M059J (cell line): ENCODE data around the gene ABCA13. TPM values are rescaled to one million over a fixed set of nuclear protein-coding genes. Genes with fewer than 3 reads are reported as not detected.

Source experiments
- DNase-seq: peaks from one replicate; pipeline ENCODE4 v3.0.0-alpha.2; 2012; ENCODE audit warnings: low read depth
- total RNA-seq: library from RNA; depleted of rRNA; stranded (reverse); fragments of >200 nt; shearing (Covaris generic); gene quantifications from 2 replicates; pipeline ENCODE4 v1.2.3, GENCODE V29; 2014

Gene ABCA13
- total RNA-seq, 1 experiment from 2014 or later = 0.07 TPM

DNA sequence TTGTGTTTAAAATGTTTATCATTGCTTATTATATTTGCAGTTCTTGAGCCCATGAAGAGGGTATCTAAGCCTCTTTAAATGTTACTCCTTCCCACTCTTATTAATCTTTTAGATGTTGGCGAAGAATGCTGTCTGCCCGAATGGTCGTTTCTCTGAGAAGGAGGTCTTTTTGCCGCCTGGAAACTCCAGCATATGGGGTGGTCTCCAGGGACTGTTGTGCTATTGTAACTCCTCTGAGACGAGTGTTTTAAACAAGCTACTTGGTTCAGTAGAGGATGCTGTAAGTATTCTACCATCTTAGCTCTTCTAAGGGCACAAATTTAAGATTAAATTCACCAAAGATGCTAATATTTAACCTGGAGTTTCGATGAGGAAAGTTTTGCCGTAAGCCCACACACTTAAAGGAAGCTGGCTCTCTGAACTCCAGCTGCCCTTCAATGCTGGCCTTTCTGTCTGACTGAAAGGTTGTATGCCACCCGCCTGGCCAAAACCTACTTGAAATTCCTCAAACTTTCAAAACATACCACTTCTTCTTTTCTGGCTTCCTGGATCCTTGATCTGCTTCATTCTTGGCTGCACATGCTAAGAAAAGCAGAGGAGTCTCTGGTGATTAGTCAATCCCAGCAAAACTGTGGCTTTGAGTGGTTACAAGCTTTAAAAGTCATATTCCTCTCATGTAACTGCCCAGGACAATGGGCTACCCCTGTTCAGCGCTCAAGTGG is 74.7 kb downstream of the ABCA13 start:
- peak; percentile 37 for DNase-seq

DNA sequence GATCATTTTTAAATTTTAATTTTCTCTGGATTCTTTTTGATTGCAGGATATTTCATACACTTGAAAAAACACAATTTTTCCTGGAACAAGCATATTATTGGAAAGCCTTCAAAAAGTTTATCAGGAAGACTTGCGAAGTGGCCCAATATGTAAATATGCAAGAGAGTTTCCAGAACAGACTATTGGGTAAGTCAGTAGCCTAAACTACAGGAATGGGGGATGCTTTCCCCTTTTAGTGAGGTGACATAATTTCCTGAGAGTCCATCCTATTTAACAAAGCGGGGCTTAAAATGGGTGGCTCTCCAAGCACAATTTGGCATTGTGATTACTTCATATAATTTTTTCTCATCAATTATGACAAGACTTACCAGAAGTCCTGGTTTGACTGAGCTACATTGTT is 77.9 kb downstream of the ABCA13 start:
- no peak for DNase-seq

DNA sequence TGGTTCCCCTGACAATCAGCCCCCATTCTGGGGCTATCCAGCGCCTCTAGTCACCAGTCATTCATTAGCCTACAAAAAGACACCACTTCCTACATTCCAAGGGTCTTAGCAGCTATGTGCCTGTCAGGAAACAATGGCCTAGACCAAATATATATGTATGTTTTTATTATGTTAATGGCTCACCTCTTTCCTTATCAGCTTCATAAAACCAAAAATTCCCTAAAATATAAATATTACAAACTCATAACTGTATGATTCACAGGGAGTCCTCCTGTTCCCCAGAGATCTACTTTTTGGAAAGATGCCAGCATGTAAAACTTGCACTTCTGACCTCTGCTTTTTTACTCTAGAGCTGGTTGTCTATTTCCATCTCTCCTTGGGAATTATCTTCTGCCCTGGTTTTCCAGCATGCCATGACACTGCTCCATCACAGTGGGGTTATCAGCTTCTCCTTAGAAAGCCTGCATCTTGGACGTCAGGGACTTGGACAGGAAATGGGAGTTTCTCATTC is 79.2 kb downstream of the ABCA13 start:
- DNase-seq = peak; percentile 81

DNA sequence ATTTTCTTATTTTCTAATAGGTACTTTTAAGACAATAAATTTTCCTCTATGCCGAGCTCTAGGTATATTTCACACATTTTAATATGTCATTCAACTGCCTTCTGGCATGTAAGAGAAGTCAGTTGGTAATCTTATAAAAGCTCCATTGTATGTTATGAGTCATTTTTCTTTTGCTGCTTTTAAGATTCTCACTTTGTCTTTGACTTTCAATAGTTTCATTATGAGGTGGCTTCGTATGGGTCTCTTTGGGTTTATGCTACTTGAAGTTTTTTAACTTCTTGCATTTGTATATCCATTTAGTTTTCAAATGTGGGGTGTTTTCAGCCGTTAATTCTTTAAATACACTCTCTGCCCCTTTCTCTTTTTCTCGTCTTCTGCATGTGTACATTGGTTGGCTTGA is 80.5 kb downstream of the ABCA13 start:
- peak; percentile 65 for DNase-seq

DNA sequence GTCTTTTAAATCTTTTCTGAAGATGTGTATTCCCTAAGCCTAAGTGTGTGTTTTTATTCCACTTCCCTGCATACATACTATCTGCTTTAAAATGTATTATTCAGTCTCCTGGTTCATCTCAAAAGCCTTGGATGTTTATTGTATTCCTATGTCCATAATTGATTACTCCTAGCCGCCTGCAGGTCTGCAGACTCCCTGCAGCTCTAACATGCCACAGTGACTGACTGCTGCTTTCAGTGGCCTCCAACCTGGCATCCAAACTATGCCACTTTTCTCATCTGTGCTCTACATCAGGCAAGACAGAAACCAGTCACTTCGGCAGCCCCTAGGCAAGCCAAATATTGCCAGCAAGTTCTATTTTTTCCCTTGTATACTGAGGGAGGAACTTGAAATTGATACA is 81.7 kb downstream of the ABCA13 start:
- no peak for DNase-seq

DNA sequence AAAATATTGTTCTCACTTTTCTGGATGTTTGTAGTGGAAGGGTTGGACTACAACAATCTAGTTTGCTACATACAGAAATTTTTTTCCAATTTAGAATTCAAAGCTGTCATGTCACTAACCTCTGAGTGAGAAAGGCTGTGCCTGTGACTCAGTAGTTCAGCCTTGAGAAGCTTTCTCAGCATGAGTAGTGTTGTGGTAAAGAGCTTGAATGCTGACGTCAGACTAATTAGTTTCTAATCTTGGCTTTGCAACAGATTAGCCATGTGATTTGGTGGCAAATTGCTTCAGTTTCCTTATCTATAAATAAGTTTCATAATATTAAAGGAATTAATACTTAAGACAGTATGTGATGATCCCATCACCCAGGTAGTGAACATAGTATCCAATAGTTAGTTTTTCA is 83.8 kb downstream of the ABCA13 start:
- DNase-seq = peak; percentile 78

DNA sequence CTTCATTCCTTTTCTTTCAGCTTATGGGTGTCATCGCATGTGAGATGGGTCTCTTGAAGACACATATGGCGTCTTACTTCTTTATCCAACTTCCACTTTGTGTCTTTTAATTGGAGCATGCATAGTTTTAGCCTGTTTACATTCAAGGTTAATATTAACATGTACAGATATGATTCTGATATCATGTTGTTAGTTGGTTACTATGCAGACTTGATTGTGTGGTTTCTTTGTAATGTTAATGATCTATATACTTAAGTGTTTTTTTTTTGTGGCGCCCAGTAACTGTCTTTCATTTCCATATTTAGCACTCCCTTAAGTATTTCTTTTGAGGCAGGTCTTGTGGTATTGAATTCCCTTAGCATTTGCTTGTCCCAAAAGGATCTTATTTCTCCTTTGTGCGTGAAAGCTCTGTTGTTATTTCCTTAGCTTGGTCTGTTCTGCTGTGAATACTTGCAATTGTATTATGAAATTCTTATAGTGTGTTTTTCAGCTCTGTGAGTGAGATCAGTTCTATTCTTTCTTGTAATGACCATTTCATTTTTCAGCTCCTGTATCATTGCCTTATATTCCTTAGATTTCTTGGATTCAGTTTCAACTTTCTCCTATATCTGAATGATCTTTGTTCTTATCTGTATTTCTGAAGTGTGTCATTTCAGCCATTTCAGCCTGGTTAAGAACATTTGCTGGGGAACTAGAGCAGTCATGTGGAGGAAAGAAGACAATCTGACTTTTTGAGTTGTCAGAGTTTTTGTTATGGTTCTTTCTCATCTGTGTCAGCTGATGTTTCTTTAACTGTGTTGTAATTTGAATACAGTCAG is 88.4 kb downstream of the ABCA13 start:
- no peak for DNase-seq

DNA sequence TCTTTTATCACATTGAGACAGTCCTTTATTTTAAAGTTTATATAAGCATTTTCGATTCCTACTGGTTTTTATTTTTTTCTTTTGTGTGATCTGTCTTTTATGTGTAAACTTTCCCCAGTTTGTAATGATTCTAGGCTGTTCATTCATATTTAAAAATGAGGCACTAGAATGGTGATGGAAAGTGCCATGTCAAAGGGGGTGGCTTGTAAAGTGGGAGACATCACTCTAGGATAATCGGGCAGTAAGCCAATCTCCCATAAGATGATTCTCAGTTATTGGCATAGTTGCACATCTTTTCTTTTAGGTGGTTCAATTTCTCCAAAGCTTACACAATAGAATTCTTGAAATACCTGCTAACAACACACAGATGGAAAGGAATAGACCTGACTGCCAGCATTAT is 90.4 kb downstream of the ABCA13 start:
- no peak for DNase-seq

DNA sequence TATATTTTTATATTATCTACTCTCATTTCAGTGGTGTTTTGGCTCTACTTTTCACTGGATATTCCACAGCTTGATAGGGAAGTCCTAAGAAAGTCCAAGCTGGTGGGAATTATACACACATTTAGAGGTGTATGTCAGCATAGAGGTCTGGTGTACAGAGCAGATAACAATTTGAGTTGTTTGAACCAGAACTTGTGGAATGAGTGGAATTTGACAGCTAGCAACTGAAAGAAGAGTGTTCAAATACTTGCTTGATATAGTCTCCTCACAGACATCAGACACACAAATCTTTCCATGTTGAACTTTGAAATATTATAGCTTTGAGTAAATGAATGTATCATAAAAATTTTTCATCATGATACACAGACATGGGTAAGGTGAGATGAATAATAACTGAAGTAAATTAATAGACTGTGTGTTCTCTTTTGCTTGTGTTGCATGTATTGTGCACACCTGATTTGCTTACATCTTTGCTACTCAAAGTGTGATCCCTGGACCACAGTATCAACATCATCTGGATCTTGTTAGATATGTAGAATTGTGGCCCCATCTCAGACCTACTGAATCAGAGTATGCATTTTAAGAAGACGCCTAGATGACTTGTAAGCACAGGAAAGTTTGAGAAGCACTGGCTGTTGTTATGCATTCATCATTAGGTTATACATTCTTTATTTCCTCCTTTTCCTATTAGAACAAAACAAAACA is 91.5 kb downstream of the ABCA13 start:
- DNase-seq = no peak

DNA sequence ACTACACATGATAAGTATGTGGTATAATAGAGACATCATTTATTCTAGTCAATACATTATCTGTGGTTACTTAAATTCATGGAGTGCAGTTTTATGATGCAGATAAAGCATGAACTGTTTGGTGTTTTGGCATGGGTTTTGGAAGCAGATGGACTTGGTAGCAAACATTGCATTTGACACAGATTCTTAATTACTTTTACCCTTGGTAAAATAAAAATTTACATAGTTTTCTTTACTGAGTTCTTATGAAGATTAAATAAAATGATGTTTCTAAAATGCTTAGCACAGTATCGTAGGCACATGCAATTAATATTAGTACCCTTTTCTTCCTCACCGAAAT is 92.0 kb downstream of the ABCA13 start:
- no peak for DNase-seq

DNA sequence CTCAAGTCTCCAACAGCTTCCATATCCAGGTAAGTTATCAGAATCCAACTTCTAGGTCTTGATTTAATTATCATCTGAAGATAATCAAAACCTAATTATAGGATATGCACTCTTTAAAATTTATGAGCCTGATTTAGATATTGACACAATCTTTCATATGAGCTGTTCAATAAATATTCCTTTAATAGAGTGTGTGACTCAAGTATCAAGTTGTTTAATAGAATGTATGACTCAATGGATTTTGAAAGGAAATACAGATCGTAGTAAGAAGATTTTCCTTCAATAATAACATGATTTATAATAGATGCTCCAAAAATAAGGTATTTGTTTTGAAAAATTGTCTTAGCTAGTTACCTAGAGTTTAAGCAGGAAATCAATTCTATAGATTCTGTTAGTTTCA is 97.8 kb downstream of the ABCA13 start:
- DNase-seq = no peak

DNA sequence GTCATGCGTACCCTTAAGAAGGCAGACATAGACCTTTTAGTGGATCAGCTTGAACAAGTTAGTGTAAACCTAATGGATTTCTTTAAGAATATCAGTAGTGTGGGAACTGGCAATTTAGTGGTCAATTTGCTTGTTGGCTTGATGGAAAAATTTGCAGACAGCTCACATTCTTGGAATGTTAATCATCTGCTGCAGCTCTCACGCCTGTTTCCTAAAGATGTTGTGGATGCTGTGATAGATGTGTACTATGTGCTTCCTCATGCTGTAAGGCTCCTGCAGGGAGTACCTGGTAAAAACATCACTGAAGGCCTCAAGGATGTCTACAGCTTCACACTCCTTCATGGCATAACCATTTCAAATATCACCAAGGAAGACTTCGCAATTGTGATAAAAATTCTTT is 103.4 kb downstream of the ABCA13 start:
- peak; percentile 69 for DNase-seq

DNA sequence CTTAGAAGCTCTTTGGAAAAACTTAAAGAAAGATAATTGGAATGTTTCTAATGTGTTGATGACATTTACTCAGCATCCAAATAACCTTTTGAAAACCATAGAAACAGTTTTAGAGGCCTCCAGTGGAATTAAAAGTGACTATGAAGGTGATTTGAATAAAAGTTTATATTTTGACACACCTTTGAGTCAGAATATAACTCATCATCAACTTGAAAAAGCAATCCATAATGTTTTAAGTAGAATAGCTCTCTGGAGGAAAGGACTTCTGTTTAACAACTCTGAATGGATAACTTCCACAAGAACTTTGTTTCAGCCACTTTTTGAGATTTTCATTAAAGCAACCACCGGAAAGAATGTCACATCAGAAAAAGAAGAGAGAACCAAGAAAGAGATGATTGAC is 108.2 kb downstream of the ABCA13 start:
- DNase-seq = no peak

DNA sequence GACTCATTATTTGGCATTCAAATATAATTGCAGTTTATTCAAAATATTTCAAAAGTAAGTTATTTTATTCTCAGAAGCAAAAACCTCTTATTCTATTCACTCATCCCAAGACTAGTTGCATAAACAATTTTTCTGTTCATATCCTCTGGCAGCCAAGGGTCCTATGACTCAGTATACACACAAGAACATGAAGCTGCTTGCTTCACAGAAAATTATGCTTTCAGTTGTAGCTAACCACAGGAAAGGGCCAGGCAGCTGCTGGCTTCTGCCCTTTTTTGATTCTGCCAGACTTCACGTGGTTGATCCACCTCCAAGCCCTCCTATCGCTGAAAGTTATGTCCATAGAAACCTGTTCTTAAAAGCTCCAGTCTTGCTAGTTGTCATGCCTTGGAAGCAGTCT is 108.8 kb downstream of the ABCA13 start:
- peak; percentile 73 for DNase-seq

DNA sequence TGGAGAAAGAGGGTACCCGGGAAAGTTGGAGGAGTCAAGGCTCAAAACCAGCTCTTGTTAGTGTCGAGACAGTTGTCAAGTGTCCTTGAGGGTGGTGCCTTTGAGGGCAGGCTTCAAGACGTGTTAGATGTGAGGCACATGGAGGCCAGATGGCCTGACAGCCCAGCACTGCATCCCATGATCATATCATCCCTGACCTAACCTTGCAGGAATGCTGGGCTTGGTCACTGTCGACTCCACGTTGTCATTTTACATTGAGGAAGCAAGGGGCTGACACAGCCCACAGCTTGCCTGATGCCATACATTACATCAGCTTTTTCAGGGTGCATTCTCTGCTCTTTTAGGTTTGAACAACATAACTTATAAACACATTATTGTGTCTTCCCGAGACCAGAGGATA is 114.1 kb downstream of the ABCA13 start:
- DNase-seq = peak; percentile 53

DNA sequence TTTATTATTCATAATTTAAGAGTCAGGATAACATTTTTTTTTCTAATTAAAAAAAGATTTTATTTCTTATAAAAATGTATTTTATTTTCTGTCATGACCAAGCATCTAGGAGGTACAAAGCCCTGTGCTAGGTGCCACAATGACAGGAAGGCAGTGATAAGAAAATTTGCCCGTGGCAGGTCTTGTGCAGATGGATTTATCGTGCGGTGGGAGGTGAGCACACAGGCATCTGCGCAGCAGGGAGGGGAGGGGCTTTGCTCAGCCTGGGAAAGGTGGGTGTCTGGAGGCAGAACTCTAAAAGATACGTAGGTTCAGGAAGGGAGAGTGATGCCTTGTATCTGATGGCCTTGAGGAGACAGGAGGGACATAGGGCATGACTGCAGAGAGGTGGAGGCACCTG is 115.6 kb downstream of the ABCA13 start:
- DNase-seq = no peak

DNA sequence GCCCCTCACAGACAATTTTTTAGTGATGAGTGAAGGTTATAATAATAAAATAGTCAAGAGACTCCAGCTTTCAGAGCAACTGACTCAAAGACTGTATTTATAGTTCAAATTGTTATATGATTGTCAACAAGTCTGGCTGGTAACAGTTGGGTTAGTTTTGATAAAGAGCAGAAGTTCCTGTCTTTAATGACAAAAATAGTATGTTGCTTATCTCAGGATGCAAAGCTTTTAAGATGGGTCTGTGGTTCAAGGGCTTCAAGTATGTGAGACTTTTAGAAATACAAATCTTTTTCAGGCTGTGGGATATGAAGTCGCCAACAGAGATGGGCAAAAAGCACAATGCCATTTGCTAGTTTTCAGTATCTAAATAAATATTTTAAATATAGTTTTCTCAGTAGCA is 118.4 kb downstream of the ABCA13 start:
- DNase-seq = no peak

DNA sequence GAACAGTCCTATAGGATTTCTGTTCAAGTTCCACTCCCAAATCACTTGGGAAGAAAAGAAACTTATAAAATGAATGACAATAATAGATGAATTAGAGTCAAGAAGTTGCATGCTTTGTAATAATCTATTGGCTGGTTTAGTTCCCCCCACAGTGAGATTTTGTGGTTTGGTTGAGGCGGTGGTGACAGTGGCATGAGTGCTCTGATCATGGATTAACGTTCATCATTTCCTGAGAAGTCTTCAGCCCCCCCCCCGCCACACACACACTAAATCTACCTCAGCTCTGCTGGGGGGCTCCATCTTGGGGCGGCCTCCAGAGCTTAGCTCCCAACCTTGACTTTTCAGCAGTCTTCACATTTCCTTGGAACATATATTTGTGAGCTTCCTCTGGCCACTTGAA is 121.7 kb downstream of the ABCA13 start:
- DNase-seq = no peak

DNA sequence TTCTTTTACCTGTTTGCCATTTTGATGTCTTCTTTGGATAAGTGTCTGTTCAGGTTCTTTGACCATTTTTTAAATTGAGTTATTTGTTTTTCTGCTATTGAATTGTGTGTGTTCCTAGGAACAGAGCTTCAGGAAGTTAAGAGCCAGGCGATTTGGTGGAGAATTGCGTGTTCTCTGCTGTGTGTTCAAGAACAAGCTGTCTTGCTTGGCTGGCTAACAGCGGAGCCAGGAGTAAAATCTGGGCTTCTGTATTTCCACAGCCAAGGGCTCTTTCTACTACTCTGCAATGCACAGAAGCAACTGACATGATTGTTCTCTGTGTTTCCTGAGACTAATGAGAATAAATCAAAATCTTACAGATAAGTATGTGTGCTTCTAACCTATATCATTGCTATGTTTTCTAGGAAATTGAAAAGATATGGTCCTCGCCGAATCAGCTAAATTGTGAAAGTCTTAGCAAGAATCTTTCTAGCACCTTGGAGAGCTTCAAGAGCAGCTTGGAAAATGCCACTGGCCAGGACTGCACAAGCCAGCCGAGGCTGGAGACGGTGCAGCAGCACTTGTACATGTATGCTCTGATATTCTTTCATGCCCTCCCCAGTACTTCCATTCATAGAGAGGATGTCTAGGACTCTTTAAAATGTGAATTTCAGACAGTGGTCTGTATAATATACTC is 124.2 kb downstream of the ABCA13 start:
- no peak for DNase-seq

DNA sequence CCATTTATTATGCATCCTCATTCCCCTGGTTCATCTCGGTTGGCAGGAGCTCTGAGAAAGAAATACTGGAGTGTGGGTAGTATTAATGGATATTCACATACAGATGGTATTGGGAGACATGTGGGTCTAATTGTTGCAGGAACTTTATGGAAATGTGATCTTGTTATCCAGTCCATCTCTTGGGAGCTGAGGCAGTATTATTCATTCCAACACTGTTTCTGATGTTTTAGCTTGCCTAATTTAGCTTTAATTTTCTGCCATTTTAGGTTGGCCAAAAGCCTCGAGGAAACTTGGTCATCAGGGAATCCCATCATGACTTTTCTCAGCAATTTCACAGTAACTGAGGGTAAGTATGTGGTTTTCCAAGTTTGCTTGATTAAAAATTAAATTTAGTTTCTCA is 125.7 kb downstream of the ABCA13 start:
- no peak for DNase-seq

DNA sequence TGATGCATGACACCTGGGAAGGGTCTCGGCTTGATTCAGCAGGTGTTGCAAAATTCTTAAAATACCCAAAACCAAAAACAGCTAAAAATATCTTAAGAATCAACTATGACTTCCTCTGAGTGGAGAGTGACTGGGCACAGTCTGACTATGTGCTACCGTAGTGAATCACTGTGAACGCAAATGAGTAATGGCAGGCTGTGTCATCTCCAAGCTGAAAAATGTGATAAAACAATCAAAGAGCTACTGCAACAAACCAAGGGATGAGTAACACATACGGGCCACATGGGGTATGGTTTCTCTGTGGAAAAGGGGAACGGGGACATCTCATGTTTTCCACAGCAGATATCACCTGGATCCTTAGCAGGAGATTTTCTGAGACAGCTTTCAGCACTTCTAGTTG is 127.5 kb downstream of the ABCA13 start:
- peak; percentile 85 for DNase-seq

DNA sequence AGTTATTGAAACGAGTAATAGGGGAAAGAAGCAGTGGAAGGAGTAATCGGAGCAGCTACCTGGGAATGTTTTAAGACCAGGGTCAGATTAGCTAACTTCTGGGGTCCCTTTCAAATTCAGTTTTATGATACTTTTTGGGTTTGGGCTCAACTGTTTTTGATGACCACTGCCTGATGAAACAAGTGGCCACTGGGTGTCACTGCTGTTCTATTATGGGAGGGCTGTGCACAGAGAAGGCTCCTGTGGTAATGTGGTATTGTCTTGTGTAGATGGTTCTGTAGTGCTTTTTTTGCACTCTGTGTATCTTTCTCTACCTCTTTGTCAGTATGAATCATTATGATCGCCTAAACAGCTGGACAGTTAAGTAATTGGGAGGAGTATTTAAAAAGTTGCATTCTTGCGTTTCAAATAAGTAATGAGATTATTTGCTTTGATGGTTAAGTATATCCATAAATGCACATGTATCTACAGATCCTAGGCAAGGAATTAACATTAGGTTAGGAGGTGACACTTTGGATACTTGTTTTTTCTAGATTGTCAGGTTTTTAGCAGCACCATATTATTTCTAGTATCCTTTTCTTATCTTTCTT is 128.4 kb downstream of the ABCA13 start:
- DNase-seq = peak; percentile 75
